ENCODE measurements around the gene PREP.
"Not testable (repeated sequence)": the region's sequence is repeated elsewhere in the genome, so short reads cannot be mapped to it uniquely, and the experiment has no call there.

Gene PREP

GRCh38 chr6:105338350-105338983, 64.4 kb downstream of the PREP start:
- DNase-seq = not testable (repeated sequence)

DNA sequence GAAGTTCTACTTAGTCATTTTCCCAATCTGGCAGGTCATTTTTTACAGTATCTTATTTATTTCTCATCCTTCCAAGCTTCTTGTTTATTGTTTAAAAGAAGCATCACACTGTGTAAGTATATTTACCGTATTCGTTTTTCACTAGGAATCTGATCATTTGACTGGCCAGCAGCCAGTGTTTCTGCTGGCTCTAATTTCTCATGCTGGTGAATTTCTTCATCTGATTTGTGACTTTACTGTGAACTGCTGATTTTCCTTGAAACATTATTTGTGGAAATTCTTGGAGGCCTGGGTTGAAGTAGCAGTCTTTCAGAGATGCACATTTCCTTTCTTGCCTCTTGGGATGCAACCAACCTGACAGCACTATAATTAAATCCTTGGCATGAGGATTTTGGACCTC, 65.9 kb downstream of the PREP start:
- no peak for DNase-seq

DNA sequence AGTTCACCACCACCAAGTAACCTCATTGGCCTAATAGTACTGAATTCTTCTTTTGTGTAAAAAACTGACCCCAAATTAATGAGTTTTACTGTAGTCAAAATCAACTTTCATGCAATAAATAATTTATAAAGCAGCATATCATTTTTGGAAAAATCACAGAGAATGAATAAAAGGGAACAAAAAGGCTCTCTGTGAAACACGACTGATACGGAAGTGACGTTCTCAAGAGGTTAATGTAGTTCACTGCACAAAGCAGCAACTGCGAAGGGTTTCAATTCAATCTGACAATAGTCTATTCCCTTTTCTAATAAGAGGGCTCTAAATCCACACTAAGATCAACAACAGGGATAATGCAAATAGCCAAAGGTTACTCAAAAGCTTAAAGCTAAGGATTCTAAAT, 70.3 kb downstream of the PREP start:
- DNase-seq = no peak

- no peak for DNase-seq
Measured at GRCh38 chr6:105331927-105332326, 71.0 kb downstream of the PREP start.

DNA sequence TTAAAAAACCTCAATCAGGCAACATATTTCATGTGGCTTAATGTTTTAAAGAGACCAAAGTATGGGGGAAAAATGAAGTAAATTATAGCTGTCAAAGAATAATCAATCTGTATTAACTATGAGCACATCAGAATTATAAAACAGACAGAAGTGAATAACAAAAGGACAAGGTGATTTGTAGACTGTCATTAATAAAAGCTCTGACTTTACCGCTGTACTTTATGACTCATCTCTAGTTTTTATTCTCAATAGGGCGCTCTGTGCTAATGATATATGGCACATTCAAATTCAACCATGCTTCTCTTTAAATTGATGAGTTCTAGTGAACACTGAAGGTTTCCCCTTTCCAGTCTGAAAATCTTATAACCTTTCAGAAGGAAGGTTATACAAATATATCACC, 72.0 kb downstream of the PREP start:
- DNase-seq = no peak

DNA sequence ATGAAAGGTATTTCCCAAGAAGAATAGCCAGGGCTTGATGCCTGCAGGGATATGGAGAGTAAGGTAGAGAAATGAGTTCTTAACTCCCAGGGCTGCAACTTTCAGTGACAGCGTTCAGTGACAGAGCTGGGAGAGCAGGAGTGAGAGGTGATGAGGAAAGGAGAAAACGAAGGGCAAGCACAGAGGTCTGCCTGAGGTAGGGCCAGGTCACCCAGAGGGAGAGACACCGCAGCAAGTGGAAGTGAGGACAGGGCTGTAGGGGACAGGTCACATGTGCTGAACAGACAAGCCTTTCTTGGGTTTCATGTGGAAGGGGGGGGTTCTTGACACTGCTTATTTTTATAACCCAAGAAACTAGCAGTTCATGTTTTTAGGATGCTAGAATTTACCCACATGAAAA, 72.5 kb downstream of the PREP start:
- no peak for DNase-seq

GRCh38 chr6:105326833-105327770, 75.8 kb downstream of the PREP start:
- no peak for DNase-seq

GRCh38 chr6:105326216-105326615, 76.7 kb downstream of the PREP start:
- no peak for DNase-seq

DNA sequence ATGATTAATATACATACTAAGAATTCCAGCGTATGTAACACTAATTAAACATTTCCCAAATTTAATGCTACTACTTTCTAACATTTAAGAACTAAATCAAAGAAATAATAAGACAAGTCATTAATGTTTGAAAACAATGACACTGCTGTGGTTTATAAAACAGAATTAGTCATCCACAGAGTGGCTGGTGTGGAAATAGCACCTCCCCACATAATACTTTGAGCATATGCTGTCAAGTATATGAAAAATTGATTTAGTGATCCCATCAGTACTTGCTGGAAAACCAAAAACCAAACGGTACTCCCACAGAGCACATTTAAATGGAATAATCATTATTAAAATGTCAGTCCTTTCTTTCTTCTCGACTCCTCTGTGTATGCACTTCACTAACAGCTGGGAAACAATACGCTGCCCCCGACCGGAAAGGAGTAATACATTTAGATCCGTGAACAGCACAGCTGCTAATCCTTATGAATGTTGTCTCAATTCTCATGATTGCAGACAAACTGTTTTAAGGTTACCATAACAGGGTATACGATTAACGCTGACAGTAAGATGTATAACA, 78.4 kb downstream of the PREP start:
- DNase-seq = no peak

DNA sequence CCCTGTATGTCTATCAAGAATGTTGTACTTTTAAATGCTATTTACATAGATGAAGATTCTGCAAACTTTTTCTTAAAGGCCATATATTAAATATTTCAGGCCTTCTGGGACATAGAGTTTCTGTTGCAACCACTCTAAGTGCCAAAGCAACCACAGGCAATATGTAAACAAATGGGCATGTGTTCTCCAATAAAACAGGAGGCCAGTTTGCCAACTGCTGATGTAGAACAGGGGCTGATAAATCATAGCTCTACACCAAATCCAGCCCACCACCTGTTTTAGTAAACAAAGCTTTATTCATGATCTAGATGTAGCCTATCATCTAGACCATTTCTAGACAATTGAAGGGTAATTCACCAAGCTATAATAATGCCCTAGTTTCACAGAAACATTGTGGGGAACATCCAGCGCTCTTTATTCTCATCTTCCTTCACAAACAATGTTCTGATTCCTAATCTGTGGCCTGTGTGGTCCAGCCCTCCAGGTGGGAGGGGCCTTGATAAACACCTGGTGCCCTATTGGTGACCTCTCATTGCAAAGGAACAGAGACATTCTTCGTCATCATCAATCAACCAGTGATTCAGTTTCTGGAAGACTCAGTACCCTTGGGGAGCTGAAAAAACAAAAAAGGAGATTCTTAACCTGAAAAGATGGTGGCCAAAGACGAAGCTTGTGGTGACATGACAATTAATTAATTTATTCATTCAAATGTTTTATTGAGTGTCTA, 80.2 kb downstream of the PREP start:
- DNase-seq = no peak

- no peak for DNase-seq
Measured at GRCh38 chr6:105321728-105322127, 81.2 kb downstream of the PREP start.

- no peak for DNase-seq
Measured at GRCh38 chr6:105321207-105321606, 81.7 kb downstream of the PREP start.

DNA sequence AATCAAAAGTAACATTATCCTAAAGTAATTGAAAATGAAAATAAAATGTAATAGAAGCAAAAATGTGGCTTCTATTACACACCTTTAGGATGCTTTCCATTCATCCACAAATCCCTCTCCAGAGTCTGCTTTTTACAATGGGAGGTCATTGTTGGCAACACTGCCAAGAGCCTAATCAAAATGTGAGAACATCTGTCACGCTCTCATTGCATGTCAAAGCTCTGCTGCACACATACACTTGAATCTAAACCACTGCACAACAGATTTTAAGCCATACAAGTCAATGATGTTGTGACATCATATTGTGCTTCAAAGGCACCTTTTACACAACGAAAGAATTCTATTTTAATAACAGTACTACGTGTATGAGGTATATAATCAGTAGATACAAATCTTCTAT, 82.1 kb downstream of the PREP start:
- no peak for DNase-seq

DNA sequence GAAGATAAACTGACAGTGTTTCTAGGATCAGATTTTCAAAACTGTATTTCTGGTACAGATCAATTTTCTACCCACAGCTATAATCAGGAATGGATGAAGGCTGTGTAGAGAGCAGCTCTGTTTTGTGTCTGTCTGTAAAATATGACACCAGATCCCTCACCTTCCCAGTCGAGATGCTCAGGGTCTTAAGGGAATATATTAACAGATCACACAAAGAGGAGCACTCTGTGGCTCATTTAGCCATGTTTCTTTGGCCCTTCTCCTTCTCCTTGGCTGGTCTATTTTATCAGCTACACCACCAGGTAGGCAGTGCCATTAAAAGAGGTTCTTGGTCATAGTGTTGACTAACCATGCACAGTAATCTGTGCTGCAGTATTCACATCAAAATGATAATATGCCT, 82.6 kb downstream of the PREP start:
- DNase-seq = no peak

DNA sequence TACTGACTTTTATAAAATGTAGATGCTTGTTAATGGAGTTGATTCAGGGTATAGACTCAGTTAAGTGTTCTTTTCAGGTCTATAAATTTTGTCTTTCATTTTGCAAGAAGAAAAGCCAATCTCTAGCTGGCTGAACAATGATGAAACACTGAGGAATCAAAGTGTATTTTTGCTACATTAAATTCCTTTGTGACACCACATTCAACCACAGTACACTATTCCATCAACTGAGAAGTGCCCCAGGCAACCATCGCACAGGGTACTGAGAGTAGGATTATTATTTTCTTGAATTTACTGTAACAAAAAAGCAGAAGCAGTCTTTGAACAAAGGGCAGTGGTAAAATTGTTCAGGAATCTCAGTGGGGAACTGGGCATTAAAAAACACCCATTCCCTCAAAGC, 83.6 kb downstream of the PREP start:
- DNase-seq = no peak

DNA sequence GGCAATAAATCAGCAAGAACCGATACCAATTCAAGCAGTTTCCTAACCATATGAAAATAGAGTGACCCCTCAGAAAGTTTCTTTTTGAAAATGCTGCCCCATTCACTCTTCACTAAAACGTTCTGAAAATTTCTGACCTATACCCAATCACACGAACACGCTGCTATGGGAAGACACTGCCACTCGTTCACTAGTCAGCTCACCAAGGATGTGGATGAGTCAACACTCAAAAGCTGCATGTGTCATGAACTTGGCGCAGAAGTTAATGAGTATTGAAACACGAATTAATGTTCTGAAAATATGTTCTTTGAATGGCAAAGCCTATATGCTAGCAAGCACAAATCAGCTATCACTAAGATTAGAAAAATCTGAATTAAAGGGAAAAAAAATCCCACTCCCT, 84.2 kb downstream of the PREP start:
- DNase-seq = no peak

DNA sequence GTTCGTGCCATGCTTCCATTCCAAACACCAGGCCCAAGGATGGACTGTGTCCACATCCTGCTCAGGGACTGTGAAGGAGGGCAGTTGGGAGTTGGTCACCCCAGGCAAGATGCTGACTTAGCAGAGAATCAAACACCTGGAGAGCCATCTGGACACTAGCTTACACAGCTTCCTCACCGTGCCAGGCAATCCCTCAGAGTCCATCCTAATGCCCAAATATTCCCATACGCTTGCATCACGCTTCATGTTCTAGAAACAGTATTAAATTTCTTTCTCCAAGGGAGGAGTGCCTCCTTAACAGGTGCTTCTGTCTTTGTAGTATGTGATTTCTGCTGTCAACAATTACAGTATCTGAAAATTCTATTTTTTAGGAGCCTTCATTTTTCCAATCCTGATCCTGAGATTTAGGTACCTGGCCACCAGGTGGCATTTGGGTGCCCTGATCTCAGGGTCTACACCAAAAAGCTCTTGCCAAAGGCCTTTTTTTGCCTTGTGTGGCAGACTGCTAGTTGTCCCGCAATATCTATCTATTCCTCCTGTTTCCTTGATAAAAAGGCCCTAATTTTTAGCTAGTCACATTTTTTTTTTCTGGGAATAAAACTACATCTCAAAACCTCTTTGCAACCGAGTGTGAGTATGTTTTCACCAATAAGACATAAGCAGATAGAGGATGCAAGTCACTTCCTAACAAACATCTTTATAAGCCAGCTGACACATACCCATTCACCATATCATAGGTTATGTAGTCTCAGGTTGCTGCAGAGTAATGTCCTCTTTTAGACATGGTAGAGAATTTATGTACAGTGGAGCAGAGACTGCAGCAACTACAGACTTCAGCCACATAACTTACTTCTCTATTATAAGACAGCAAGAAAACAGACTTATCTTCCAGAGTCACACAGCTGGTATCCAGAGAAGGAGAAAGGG, 85.0 kb downstream of the PREP start:
- DNase-seq = no peak

- DNase-seq = no peak
Measured at GRCh38 chr6:105313211-105313610, 89.7 kb downstream of the PREP start.

DNA sequence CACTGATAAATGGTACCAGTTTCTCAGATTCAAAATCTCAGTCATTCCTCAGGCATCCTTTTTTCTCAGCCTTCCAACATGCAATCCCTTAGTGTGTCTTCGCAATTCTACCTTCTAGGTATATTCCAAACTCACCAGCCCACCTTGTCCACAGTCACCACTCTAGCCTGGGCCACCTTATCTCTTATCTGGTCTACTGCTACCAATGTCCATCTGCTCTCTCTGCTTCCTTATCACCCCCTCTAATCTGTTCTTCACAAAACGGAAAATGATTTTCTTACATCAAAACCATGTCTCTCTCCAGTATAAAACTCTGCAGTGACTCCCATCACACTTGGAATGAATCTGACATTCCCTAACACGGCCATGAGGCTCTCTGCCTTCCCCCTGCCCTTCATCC, 91.9 kb downstream of the PREP start:
- DNase-seq = no peak

DNA sequence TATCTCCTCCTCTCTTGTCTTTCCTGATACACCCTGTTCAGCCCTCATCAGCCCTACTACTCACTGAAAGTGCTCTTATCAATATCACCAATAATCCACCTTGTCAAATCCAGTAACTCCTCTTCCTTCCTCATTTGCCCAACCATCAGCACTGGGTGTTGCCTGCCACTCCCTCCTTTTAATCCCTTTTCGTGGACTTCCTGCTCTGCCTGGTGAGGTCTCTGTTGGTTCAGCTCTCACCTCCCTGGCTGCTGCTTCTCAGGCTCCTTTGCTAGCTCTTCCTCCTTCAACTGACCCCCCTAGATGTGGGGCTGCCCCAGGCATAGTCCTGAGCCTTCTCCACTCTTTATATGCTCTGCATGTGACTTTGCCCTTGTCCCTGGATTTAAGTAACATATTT, 92.5 kb downstream of the PREP start:
- DNase-seq = no peak

DNA sequence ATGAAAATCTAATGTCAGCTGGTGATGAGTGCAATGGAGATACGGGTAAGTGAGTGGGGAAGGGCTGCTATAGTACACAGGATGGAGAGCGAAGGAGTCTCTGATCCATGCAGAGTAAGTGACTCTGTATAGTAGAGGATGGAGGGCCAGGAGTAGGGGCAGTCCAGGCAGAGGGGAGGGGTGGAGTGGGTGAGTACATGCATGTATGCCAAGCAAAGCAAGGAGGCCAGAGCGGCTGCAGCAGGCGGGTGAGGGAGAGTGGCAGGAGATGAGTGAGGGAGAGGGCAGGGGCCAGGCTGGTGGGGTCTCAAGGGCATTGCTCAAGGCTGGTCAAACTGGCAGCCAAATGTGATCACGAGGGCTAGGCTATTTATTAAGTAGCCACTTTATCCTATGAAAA, 94.0 kb downstream of the PREP start:
- DNase-seq = no peak

DNA sequence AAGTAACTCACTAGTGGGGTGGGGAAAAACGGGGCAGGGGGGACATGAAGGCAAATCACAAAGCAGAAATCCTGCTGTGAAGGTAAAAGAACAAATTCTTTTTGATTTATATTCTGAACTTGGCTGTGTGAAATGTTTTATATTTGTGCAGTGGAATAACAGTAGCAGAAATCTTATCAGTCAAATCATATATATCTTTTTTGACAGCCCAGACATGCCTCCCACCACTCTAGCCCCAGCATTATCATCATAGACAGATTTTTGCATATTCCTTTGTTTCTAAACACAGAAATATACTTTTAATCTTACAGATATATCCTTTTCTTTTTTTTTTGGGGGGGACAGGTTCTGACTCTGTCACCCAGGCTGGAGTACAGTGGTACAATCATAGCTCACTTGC, 97.4 kb downstream of the PREP start:
- no peak for DNase-seq

Measured in T-helper 1 cell (primary cell).